PC-3 (cell line): ENCODE data around the gene MLN. TPM values are rescaled to one million over a fixed set of nuclear protein-coding genes. Genes with fewer than 3 reads are reported as not detected.

Source experiments
- ATAC-seq: fragments of 200-7000 bp; cut with Tn5 transposase; 2 replicates; pipeline ENCODE4 v1.9.1; 2020; ENCODE audit warnings: mild to moderate bottlenecking, moderate library complexity
- BruUV-seq: library from RNA; stranded (reverse); fragments of 400-500 nt; replicated peaks from 2 replicates; lab custom pipeline; 2021; lab: Mats Ljungman, UMichigan
- CTCF ChIA-PET: fragments of 300-600 bp; sonication (Branson Sonifier 250); formaldehyde crosslinking; loops from one replicate; lab custom pipeline; 2022; ENCODE audit warnings: antibody characterized with exemption; lab: Charles Lee
- POLR2A ChIA-PET: fragments of 300-600 bp; sonication (Branson Sonifier 250); formaldehyde crosslinking; loops from one replicate; lab custom pipeline; 2022; ENCODE audit warnings: antibody characterized with exemption; ENCODE audit not compliant: unreplicated experiment; lab: Charles Lee
- DNase-seq: peaks from one replicate; pipeline ENCODE4 v3.0.0-alpha.2; 2015
- H2AFZ ChIP-seq: fragments of 300-600 bp; sonication (generic); 2 replicates; pipeline ENCODE4 v1.6.0; 2016; ENCODE audit warnings: antibody characterized with exemption, low read length
- H3F3A ChIP-seq: fragments of 300-600 bp; sonication (generic); one replicate; pipeline ENCODE4 v1.6.0; 2017; ENCODE audit warnings: antibody characterized with exemption, low read length, control low read depth, mild to moderate bottlenecking; ENCODE audit not compliant: unreplicated experiment
- H3K27ac ChIP-seq: fragments of 300-600 bp; sonication (generic); 2 replicates; pipeline ENCODE4 v1.5.1; 2016; ENCODE audit warnings: mild to moderate bottlenecking, low read length
- H3K27me3 ChIP-seq: fragments of 300-600 bp; sonication (generic); 2 replicates; pipeline ENCODE4 v1.6.1; 2016; ENCODE audit warnings: low read length, mixed read lengths
- H3K36me3 ChIP-seq: fragments of 300-600 bp; sonication (generic); 2 replicates; pipeline ENCODE4 v1.6.1; 2016; ENCODE audit warnings: low read depth, mixed run types, low read length, mixed read lengths
- H3K4me1 ChIP-seq: fragments of 300-600 bp; sonication (generic); 2 replicates; pipeline ENCODE4 v1.5.1; 2016; ENCODE audit warnings: low read length; ENCODE audit not compliant: insufficient read depth
- H3K4me2 ChIP-seq: fragments of 300-600 bp; sonication (generic); 2 replicates; pipeline ENCODE4 v1.6.0; 2016; ENCODE audit warnings: low read length
- H3K4me3 ChIP-seq: fragments of 300-600 bp; sonication (generic); 2 replicates; pipeline ENCODE4 v1.5.1; 2016; ENCODE audit warnings: mild to moderate bottlenecking, low read length, mixed read lengths
- H3K79me2 ChIP-seq: fragments of 300-600 bp; sonication (generic); 2 replicates; pipeline ENCODE4 v1.6.1; 2017; ENCODE audit warnings: low read length, mixed read lengths
- H3K9ac ChIP-seq: fragments of 300-600 bp; sonication (generic); 2 replicates; pipeline ENCODE4 v1.6.0; 2016; ENCODE audit warnings: mild to moderate bottlenecking, low read length
- H3K9me2 ChIP-seq: fragments of 300-600 bp; sonication (generic); replicated peaks from 2 replicates; pipeline ENCODE4 v1.6.1; 2016; ENCODE audit warnings: mixed run types, low read length, mixed read lengths
- H3K9me3 ChIP-seq: fragments of 300-600 bp; sonication (generic); 2 replicates; pipeline ENCODE4 v1.6.1; 2016; ENCODE audit warnings: low read length, mixed read lengths
- H4K20me1 ChIP-seq: fragments of 300-600 bp; sonication (generic); 2 replicates; pipeline ENCODE4 v1.6.1; 2016; ENCODE audit warnings: low read length, mixed read lengths
- CTCF ChIP-seq: fragments of 300-600 bp; sonication (generic); conservative IDR thresholded peaks from 2 replicates; pipeline ENCODE4 v1.5.1; 2017; ENCODE audit warnings: antibody characterized with exemption, low read depth, mild to moderate bottlenecking, low read length
- EZH2 ChIP-seq: fragments of 300-600 bp; sonication (generic); IDR thresholded peaks from one replicate; pipeline ENCODE4 v1.6.1; 2017; ENCODE audit warnings: antibody characterized with exemption, mild to moderate bottlenecking, low read length; ENCODE audit not compliant: unreplicated experiment
- EZH2phosphoT487 ChIP-seq: fragments of 300-600 bp; sonication (generic); IDR thresholded peaks from 2 replicates; pipeline ENCODE4 v1.6.1; 2018; ENCODE audit warnings: mild to moderate bottlenecking, antibody characterized with exemption, low read length, borderline replicate concordance
- intact Hi-C: fragments of 100-400 bp; cut with micrococcal nuclease; formaldehyde crosslinking; loops from 2 replicates; pipeline ENCODE4 v1.9.0; 2023
- total RNA-seq: library from RNA; depleted of rRNA; stranded (reverse); fragments of >200 nt; gene quantifications from 2 replicates; pipeline ENCODE4 v1.2.3, GENCODE V29; 2014

Gene MLN
- total RNA-seq, 1 experiment from 2014 or later, result not detected

GRCh38 chr6:33779290-33779689 is 24.5 kb downstream of the MLN start:
- TF ChIP-seq CTCF (no peak), EZH2 (no peak), EZH2phosphoT487 (no peak)
- Histone ChIP-seq H3K27me3 (no peaks in the 10 kb centered on the region), H2AFZ (no peak overlapping the region), H3K79me2 (no peaks in the 10 kb centered on the region), H3K4me2 (no peak overlapping the region), H3K9me2 (no peaks in the 10 kb centered on the region), H3K4me3 (no peak overlapping the region), H3K4me1 (peaks cover 18% of the 10 kb centered on the region), H3K36me3 (peaks cover 78% of the 10 kb centered on the region), H3K27ac (no peak overlapping the region), H3F3A (no peaks in the 10 kb centered on the region), H4K20me1 (no peaks in the 10 kb centered on the region; the same call in 1 of the 2 replicates), H3K9me3 (no peaks in the 10 kb centered on the region), H3K9ac (no peak overlapping the region)
- ChIA-PET CTCF (no interaction called here), POLR2A (no interaction called here)
- DNase-seq, result no peak
- intact Hi-C loops, result no loop called here
- BruUV-seq, result no TSS peak
- ATAC-seq, result no peak

- Histone ChIP-seq H3F3A (no peaks in the 10 kb centered on the region), H4K20me1 (no peaks in the 10 kb centered on the region; the same call in 1 of the 2 replicates), H3K79me2 (no peaks in the 10 kb centered on the region), H3K9me3 (no peaks in the 10 kb centered on the region), H3K27me3 (no peaks in the 10 kb centered on the region), H3K9ac (no peak overlapping the region), H2AFZ (no peak overlapping the region), H3K27ac (no peak overlapping the region), H3K4me2 (no peak overlapping the region), H3K36me3 (peaks cover 75% of the 10 kb centered on the region), H3K4me3 (no peak overlapping the region), H3K4me1 (peaks cover 18% of the 10 kb centered on the region), H3K9me2 (no peaks in the 10 kb centered on the region)
- TF ChIP-seq EZH2phosphoT487 (no peak), EZH2 (no peak), CTCF (no peak)
- no peak for DNase-seq
- BruUV-seq, result no TSS peak
- no peak for ATAC-seq
- intact Hi-C loops, result no loop called here
- ChIA-PET CTCF (no interaction called here), POLR2A (no interaction called here)
Observed at GRCh38 chr6:33778444-33779121, 25.2 kb downstream of the MLN start.
